Upper lobe of left lung (tissue), 6 donors: ENCODE data around the gene SNN. TPM values are rescaled to one million over a fixed set of nuclear protein-coding genes. Genes with fewer than 3 reads are reported as not detected.

Experiments
- ATAC-seq, 2 donors: fragments of 200-7000 bp; cut with Tn5 transposase; one replicate each; pipeline ENCODE4 v1.9.1; 2022; ENCODE audit warnings: mild to moderate bottlenecking in 2 of 2, moderate library complexity in 2 of 2; ENCODE audit not compliant: low FRiP score in 2 of 2
- DNase-seq, 2 donors: peaks; one replicate each; pipeline ENCODE4 v3.0.0-alpha.2; 2019 to 2020
- H3K27ac ChIP-seq, 4 donors: fragments of 200-600 bp; sonication (generic); one replicate each; pipeline ENCODE4 v1.5.1; 2016 to 2019
- H3K27me3 ChIP-seq, 4 donors: fragments of 200-600 bp; sonication (generic); one replicate each; pipeline ENCODE4 v1.5.1; 2017 to 2019
- H3K36me3 ChIP-seq, 4 donors: fragments of 200-600 bp; sonication (generic); one replicate each; pipeline ENCODE4 v1.5.1; 2016 to 2019
- H3K4me1 ChIP-seq, 4 donors: fragments of 200-600 bp; sonication (generic); one replicate each; pipeline ENCODE4 v1.5.1; 2018 to 2019
- H3K4me3 ChIP-seq, 4 donors: fragments of 200-600 bp; sonication (generic); one replicate each; pipeline ENCODE4 v1.5.1; 2017 to 2019; ENCODE audit warnings: mild to moderate bottlenecking in 2 of 4, moderate library complexity in 1 of 4
- H3K9me3 ChIP-seq, 4 donors: fragments of 200-600 bp; sonication (generic); one replicate each; pipeline ENCODE4 v1.5.1; 2018 to 2019
- EP300 ChIP-seq, 4 donors: sonication (generic); formaldehyde crosslinking; IDR thresholded peaks; one replicate each; pipeline ENCODE4 v1.5.1; 2017; ENCODE audit warnings: antibody characterized with exemption in 4 of 4, control low read depth in 2 of 4
- POLR2A ChIP-seq, 4 donors: fragments of 450-650 bp; IDR thresholded peaks; one replicate each; pipeline ENCODE4 v1.5.1; 2016 to 2017; ENCODE audit warnings: antibody characterized with exemption in 4 of 4, mild to moderate bottlenecking in 2 of 4
- POLR2AphosphoS5 ChIP-seq, 2 donors: sonication (generic); formaldehyde crosslinking; IDR thresholded peaks; one replicate each; pipeline ENCODE4 v1.5.1; 2017; ENCODE audit warnings: antibody characterized with exemption in 2 of 2
- WGBS, 2 donors: methylation state at CpG; one replicate each; pipeline ENCODE4 v1.1.5; 2017 to 2018; 5-methylcytosine and 5-hydroxymethylcytosine counted together
- total RNA-seq, 6 donors: library from RNA; depleted of rRNA in 4 of 6; stranded (reverse); fragments of >200 nt in 4 of 6; gene quantifications; one replicate each; pipeline versions ENCODE4 v1.1.0 to v1.2.1, GENCODE V29; 2016 to 2021
- TF ChIP-seq, protein P1 (sequence below), 6 experiments: fragments of 450-650 bp in 4 of 6; fragments of 200-600 bp in 2 of 6; sonication (generic) in 2 of 6; IDR thresholded peaks; one replicate each; pipeline ENCODE4 v1.5.1; 2016 to 2019; ENCODE audit warnings: antibody characterized with exemption in 6 of 6
- donor health status: DM: no; HTN: no; CAD: no; lungs with moderate emphysema.
- donor health status: DM: no; HTN: yes; CAD: no; lungs with severe emphysema.

SNN gene
- total RNA-seq, 6 donors from 2014 or later, result 14.7 to 29.8 (median 26.1) TPM

- no peak for TF ChIP-seq EP300 (IDR thresholded peaks at IDR 0.05)
- no peak for TF ChIP-seq POLR2AphosphoS5 (IDR thresholded peaks at IDR 0.05)
- no peak for TF ChIP-seq POLR2A (IDR thresholded peaks at IDR 0.05)
- TF ChIP-seq, protein P1, sequence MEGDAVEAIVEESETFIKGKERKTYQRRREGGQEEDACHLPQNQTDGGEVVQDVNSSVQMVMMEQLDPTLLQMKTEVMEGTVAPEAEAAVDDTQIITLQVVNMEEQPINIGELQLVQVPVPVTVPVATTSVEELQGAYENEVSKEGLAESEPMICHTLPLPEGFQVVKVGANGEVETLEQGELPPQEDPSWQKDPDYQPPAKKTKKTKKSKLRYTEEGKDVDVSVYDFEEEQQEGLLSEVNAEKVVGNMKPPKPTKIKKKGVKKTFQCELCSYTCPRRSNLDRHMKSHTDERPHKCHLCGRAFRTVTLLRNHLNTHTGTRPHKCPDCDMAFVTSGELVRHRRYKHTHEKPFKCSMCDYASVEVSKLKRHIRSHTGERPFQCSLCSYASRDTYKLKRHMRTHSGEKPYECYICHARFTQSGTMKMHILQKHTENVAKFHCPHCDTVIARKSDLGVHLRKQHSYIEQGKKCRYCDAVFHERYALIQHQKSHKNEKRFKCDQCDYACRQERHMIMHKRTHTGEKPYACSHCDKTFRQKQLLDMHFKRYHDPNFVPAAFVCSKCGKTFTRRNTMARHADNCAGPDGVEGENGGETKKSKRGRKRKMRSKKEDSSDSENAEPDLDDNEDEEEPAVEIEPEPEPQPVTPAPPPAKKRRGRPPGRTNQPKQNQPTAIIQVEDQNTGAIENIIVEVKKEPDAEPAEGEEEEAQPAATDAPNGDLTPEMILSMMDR (IDR thresholded peaks at IDR 0.05), result no peak
- Histone ChIP-seq H3K4me1 (peaks cover 29 to 44% (median 39%) of the 10 kb centered on the region in 4 donors), H3K4me3 (no peak overlapping the region), H3K36me3 (peaks cover 7 to 85% (median 51%) of the 10 kb centered on the region in 4 donors), H3K27me3 (no peaks in the 10 kb centered on the region), H3K27ac (peak overlapping the region in 2 of 4 donors; percentile 61 to 71), H3K9me3 (no peaks in the 10 kb centered on the region)
- ATAC-seq (no peak), DNase-seq (no peak)
- 90 to 92% methylated on average over 7 to 13 of the region's 13 CpGs for WGBS, 2 donors
These were observed 11.0 kb downstream of the SNN start for GRCh38 chr16:11679250-11679649.

- Histone ChIP-seq H3K36me3 (peaks cover 7 to 95% (median 60%) of the 10 kb centered on the region in 4 donors), H3K4me3 (no peak overlapping the region), H3K9me3 (no peaks in the 10 kb centered on the region), H3K27me3 (no peaks in the 10 kb centered on the region), H3K27ac (peak overlapping the region in 3 of 4 donors; percentile 17 to 71 (median 61)), H3K4me1 (peaks cover 22 to 36% (median 32%) of the 10 kb centered on the region in 4 donors)
- TF ChIP-seq POLR2A (IDR thresholded peaks at IDR 0.05), result no peak
- TF ChIP-seq POLR2AphosphoS5 (IDR thresholded peaks at IDR 0.05), result no peak
- no peak for TF ChIP-seq EP300 (IDR thresholded peaks at IDR 0.05)
- TF ChIP-seq, protein P1 (IDR thresholded peaks at IDR 0.05), result no peak
- DNase-seq (no peak), ATAC-seq (no peak)
- 79 to 88% methylated on average over 12 of the region's 12 CpGs for WGBS, 2 donors
These were observed 12.0 kb downstream of the SNN start for GRCh38 chr16:11679941-11680911.

DNA sequence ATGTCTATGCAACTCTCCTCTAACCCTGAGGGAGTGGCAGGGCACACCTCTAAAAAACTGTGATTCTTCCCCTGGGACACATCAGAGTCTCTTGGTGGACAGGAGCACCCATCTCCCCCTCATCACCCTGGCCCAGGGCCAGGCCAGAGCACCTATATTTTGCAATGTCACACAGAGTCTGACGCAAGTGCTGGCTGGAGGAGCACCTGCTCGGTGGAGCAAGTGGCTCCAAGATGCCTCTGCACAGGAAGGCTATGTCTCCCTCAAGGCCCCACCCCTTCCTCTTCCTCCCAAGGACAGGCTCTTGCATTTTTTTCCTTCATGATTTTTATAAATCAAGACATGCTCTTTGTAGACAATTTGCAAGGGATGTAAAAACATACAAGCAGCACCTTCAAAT lies 13.3 kb downstream of the SNN start:
- Histone ChIP-seq H3K36me3 (peaks cover 7 to 96% (median 67%) of the 10 kb centered on the region in 4 donors), H3K4me1 (peaks cover 22 to 36% (median 32%) of the 10 kb centered on the region in 4 donors), H3K9me3 (no peaks in the 10 kb centered on the region), H3K27me3 (no peaks in the 10 kb centered on the region), H3K4me3 (no peak overlapping the region), H3K27ac (peak overlapping the region in 3 of 4 donors; percentile 43 to 71 (median 61))
- peak in 1 of 2 donors; percentile 82 for DNase-seq
- TF ChIP-seq, protein P1 (IDR thresholded peaks at IDR 0.05), result no peak
- no peak for TF ChIP-seq POLR2A (IDR thresholded peaks at IDR 0.05)
- peak in 1 of 2 donors; percentile 49 for TF ChIP-seq POLR2AphosphoS5 (IDR thresholded peaks at IDR 0.05)
- no peak for TF ChIP-seq EP300 (IDR thresholded peaks at IDR 0.05)
- 13 to 15% methylated on average over 2 of the region's 2 CpGs for WGBS, 2 donors
- ATAC-seq, result no peak

- 77 to 87% methylated on average over 12 of the region's 12 CpGs for WGBS, 2 donors
- Histone ChIP-seq H3K4me3 (no peak overlapping the region), H3K27me3 (no peaks in the 10 kb centered on the region), H3K36me3 (peaks cover 7 to 96% (median 68%) of the 10 kb centered on the region in 4 donors), H3K4me1 (peaks cover 22 to 36% (median 32%) of the 10 kb centered on the region in 4 donors), H3K27ac (peak overlapping the region in 2 of 4 donors; percentile 61 to 71), H3K9me3 (no peaks in the 10 kb centered on the region)
- TF ChIP-seq POLR2AphosphoS5 (IDR thresholded peaks at IDR 0.05) (no peak), EP300 (IDR thresholded peaks at IDR 0.05) (no peak), POLR2A (IDR thresholded peaks at IDR 0.05) (no peak)
- TF ChIP-seq, protein P1 (IDR thresholded peaks at IDR 0.05), result no peak
- ATAC-seq (no peak), DNase-seq (no peak)
These were observed 13.9 kb downstream of the SNN start for GRCh38 chr16:11681976-11682654.
